Muscle of leg (tissue), 11 donors: Measurements from ENCODE around the gene CSNK1D. TPM values are rescaled to one million over a fixed set of nuclear protein-coding genes. Genes with fewer than 3 reads are reported as not detected.
"Not testable (repeated sequence)": the region's sequence is repeated elsewhere in the genome, so short reads cannot be mapped to it uniquely, and the experiment has no call there.

ENCODE experiments used
- DNase-seq: peaks from one replicate; pipeline ENCODE4 v3.0.0; 2013
- H3K27ac ChIP-seq: one replicate; pipeline ENCODE4 v1.5.1; 2013; ENCODE audit warnings: mild to moderate bottlenecking, low read length, control low read depth
- H3K27me3 ChIP-seq: one replicate; pipeline ENCODE4 v1.6.1; 2013; ENCODE audit warnings: low read length; ENCODE audit not compliant: control insufficient read depth, insufficient read depth
- H3K36me3 ChIP-seq: one replicate; pipeline ENCODE4 v1.6.1; 2013; ENCODE audit warnings: low read length; ENCODE audit not compliant: control insufficient read depth, insufficient read depth
- H3K4me1 ChIP-seq: one replicate; pipeline ENCODE4 v1.6.1; 2013; ENCODE audit warnings: low read length; ENCODE audit not compliant: control insufficient read depth, insufficient read depth
- H3K4me3 ChIP-seq: one replicate; pipeline ENCODE4 v1.5.1; 2013; ENCODE audit warnings: low read length, control low read depth
- H3K9me3 ChIP-seq: replicated peaks from 2 replicates; pipeline ENCODE4 v1.6.1; 2013; ENCODE audit warnings: low read depth, low read length; ENCODE audit not compliant: control insufficient read depth
- WGBS: methylation state at CpG from one replicate; pipeline ENCODE4 v1.1.5; 2013; ENCODE audit warnings: missing lambda C conversion rate; ENCODE audit not compliant: insufficient coverage; 5-methylcytosine and 5-hydroxymethylcytosine counted together
- polyA plus RNA-seq, 8 donors: library from polyadenylated mRNA; unstranded; fragments of 120-200 nt; gene quantifications; one replicate each; pipeline versions ENCODE4 v1.2.1 to v1.2.3, GENCODE V29; 2013; ENCODE audit warnings: inconsistent platforms in 1 of 8, low replicate concordance in 1 of 8; ENCODE audit not compliant: insufficient read length in 8 of 8, insufficient read depth in 1 of 8
- total RNA-seq: library from RNA; stranded (reverse); fragments of 120-200 nt; gene quantifications from one replicate; pipeline ENCODE4 v1.2.4, GENCODE V29; 2013

The CSNK1D gene
- total and polyA plus RNA-seq, 9 donors: 15.0 to 82.2 (median 71.8) TPM

DNA sequence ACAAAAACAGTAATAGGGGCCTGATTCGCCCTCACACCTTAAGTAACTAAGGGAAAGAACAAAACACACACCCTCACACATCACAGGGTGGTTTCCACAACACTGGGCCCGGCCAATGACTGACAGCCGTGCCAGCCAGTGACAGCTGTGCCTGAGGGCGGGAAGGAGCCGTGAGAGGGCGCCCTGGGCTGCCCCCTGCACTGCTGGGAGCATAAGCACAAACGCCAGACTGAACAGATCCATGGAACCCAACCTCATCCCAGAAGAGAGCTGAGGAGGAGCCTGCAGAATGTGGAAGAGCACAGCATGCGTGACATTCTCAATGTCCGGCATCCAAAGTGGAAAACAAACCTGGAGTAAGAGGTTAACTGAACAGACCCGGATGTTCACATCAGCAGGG is 16.0 kb downstream of the CSNK1D start:
- WGBS: 81% methylated on average over 7 of the region's 10 CpGs
- no peaks in the 10 kb centered on the region for H3K27me3 ChIP-seq
- no peak for DNase-seq
- H3K9me3 ChIP-seq: no peaks in the 10 kb centered on the region
- H3K4me1 ChIP-seq: no peaks in the 10 kb centered on the region
- no peak overlapping the region for H3K4me3 ChIP-seq
- no peak overlapping the region for H3K27ac ChIP-seq
- peaks cover 59% of the 10 kb centered on the region for H3K36me3 ChIP-seq

DNA sequence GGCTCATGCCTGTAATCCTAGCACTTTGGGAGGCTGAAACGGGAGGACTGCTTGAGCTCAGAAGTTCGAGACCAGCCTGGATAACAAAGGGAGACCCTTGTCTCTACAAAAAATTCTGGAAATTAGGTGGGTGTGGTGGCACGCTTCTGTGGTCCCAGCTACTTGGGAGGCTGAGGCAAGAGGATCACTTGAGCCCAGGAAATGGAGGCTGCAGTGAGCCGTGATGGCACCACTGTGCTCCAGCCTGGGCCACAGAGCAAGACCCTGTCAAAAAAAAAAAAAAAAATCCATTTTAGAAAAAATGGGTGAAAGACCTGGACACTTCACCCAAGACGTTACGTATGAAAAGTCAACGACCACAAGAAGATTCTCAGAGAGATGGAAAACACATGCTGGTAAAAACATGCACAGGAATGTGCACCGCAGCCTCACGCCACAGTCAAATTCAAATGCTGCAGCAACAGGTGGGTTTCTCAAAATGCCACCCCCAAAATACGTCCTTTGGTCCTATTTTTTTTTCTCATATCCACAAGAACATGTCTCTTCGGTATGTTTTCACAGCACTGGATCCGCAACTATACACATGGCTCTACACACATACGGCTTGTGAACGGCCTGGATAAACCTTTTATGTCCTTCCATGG is 17.1 kb downstream of the CSNK1D start:
- no peaks in the 10 kb centered on the region for H3K9me3 ChIP-seq
- DNase-seq: no peak
- H3K4me3 ChIP-seq: no peak overlapping the region
- no peaks in the 10 kb centered on the region for H3K4me1 ChIP-seq
- H3K36me3 ChIP-seq: peaks cover 59% of the 10 kb centered on the region
- no peak overlapping the region for H3K27ac ChIP-seq
- WGBS: 90% methylated on average over 10 of the region's 14 CpGs
- no peaks in the 10 kb centered on the region for H3K27me3 ChIP-seq

DNA sequence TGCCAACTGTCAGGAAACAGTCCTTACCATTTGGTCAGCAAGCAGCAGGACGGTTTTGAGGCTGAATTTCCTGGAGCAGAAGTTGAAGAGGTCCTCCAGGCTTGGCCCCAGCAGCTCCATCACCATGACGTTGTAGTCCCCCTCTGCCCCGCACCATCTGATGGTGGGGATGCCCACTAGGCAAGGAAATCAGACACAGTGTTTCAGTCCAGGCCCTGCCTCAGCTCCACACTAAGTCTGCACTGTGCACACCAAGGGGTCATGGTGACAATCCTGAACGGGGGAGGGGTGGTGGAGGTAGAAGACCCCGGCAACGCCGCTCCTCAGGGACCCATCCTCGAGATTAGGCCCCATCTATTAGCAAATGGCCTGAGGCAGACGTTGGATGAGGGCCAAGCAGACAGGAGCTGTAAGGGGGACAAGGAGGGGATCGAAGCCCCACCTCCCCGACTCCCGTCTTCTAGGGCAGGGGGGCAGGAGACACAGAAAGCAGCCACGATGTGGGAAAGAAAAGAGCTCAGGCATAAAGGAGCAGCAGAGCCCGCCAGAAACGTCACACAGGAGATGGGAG is 18.0 kb downstream of the CSNK1D start:
- 73% methylated on average over 14 of the region's 15 CpGs for WGBS
- Histone ChIP-seq H3K9me3 (no peaks in the 10 kb centered on the region), H3K4me1 (peaks cover 3% of the 10 kb centered on the region), H3K27ac (no peak overlapping the region), H3K36me3 (peaks cover 59% of the 10 kb centered on the region), H3K27me3 (no peaks in the 10 kb centered on the region), H3K4me3 (no peak overlapping the region)
- DNase-seq: no peak

DNA sequence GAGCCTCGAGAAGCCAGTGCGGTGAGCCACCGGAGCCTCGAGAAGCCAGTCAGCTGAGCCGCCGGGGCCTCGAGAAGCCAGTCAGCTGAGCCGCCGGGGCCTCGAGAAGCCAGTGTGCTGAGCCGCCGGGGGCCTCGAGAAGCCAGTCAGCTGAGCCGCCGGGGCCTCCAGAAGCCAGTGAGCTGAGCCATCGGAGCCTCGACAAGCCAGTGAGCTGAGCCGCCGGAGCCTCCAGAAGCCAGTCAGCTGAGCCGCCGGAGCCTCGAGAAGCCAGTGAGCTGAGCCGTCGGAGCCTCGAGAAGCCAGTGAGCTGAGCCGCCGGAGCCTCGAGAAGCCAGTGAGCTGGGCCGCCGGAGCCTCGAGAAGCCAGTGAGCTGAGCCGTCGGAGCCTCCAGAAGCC is 18.8 kb downstream of the CSNK1D start:
- DNase-seq, H3K9me3 ChIP-seq, H3K4me3 ChIP-seq, H3K27ac ChIP-seq, H3K27me3 ChIP-seq, H3K4me1 ChIP-seq: not testable (repeated sequence)
- WGBS: 98% methylated on average over 33 of the region's 33 CpGs
- H3K36me3 ChIP-seq: peaks cover 62% of the 10 kb centered on the region

DNA sequence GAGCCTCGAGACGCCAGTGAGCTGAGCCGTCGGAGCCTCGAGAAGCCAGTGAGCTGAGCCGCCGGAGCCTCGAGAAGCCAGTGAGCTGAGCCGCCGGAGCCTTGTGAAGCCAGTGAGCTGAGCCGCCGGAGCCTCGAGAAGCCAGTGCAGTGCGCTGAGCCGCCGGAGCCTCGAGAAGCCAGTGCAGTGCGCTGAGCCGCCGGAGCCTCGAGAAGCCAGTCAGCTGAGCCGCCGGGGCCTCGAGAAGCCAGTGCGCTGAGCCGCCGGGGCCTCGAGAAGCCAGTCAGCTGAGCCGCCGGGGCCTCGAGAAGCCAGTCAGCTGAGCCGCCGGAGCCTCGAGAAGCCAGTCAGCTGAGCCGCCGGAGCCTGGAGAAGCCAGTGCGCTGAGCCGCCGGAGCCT is 19.4 kb downstream of the CSNK1D start:
- H3K27me3 ChIP-seq, H3K4me3 ChIP-seq, DNase-seq, H3K9me3 ChIP-seq, H3K27ac ChIP-seq, H3K4me1 ChIP-seq: not testable (repeated sequence)
- 98% methylated on average over 36 of the region's 39 CpGs for WGBS
- H3K36me3 ChIP-seq: peaks cover 62% of the 10 kb centered on the region

DNA sequence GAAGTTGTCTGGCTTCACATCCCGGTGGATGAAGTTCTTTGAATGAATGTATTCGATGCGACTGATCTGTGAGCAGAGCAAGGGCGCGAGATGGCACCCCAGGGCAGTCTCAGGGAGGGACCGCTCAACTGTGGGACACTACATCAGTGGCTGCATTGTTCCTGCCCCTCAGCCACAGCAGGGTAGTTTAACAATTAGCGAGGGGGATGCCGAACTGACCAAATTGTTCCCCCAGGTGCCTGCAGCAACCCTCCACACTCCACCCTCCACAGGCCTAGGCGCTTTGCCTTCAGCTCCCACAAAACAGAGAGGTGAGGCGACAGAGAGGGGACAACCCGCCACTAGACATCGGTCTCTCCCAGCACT is 20.3 kb downstream of the CSNK1D start:
- DNase-seq: no peak
- 96% methylated on average over 9 of the region's 12 CpGs for WGBS
- Histone ChIP-seq H3K4me3 (no peak overlapping the region), H3K9me3 (no peaks in the 10 kb centered on the region), H3K4me1 (peaks cover 3% of the 10 kb centered on the region), H3K27ac (no peak overlapping the region), H3K27me3 (no peaks in the 10 kb centered on the region), H3K36me3 (peaks cover 72% of the 10 kb centered on the region)

DNA sequence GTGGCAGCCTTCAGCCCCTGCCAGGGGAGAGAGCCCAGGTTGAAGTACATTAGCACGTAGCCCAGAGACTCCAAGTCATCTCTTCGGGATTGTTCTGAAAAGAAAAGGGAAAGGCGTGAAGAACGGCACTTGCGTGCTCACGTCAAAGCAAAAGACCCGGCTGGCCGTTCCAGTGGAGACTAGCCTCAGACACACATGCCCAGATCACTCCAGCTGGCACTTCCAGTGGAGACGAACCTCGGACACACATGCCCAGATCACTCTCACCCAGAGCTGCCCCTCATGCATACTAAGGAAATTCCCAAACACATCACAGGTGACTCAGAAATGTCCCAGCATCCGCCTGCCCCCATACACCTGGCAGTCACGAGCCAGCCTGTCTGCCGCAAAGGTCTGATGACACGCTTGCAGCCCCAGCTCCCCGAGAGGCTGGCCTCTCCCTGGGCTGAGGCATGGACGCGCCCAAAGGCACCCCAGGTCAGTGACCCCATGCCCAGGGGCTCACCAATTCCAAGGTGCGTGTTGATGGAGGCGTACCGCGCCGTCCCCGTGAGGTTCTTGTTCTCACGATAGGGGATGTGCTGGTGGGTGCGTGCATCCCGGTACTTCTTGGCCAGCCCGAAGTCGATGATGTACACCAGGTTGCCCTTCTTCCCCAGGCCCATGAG is 20.9 kb downstream of the CSNK1D start:
- Histone ChIP-seq H3K36me3 (peaks cover 75% of the 10 kb centered on the region), H3K4me1 (peaks cover 3% of the 10 kb centered on the region), H3K9me3 (no peaks in the 10 kb centered on the region), H3K27ac (no peak overlapping the region), H3K4me3 (no peak overlapping the region), H3K27me3 (no peaks in the 10 kb centered on the region)
- no peak for DNase-seq
- WGBS: 95% methylated on average over 22 of the region's 28 CpGs

DNA sequence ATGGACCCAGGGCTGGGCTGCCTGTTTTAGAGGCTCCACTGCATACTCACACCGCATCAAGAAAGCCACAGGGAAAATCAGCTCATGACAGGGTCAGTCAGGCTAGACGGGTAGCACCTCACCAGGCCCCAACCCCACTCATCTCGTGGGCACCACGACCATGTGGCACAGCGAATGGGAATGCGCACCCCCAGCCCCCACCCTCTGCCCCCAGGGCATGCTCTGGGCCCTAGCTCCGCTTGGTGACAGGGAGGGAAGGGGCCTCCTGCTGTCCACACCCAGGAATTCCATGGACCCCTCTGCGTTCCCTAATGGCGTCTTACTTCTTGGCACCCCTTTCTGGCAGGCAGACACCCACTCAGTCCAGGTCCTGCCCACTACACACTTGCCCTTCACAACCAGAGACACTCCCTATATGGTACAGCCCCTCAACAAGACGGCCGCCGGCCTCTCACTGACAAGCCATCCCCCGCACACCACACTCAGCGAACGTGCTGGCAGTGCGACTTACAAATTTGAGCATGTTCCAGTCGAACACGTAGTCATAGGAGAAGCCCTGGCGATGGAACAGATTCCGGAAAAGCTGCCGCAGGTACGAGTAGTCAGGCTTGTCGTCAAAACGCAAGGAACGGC is 22.5 kb downstream of the CSNK1D start:
- 91% methylated on average over 20 of the region's 25 CpGs for WGBS
- Histone ChIP-seq H3K27me3 (no peaks in the 10 kb centered on the region), H3K4me3 (no peak overlapping the region), H3K4me1 (peaks cover 12% of the 10 kb centered on the region), H3K9me3 (no peaks in the 10 kb centered on the region), H3K27ac (no peak overlapping the region), H3K36me3 (peaks cover 85% of the 10 kb centered on the region)
- no peak for DNase-seq

DNA sequence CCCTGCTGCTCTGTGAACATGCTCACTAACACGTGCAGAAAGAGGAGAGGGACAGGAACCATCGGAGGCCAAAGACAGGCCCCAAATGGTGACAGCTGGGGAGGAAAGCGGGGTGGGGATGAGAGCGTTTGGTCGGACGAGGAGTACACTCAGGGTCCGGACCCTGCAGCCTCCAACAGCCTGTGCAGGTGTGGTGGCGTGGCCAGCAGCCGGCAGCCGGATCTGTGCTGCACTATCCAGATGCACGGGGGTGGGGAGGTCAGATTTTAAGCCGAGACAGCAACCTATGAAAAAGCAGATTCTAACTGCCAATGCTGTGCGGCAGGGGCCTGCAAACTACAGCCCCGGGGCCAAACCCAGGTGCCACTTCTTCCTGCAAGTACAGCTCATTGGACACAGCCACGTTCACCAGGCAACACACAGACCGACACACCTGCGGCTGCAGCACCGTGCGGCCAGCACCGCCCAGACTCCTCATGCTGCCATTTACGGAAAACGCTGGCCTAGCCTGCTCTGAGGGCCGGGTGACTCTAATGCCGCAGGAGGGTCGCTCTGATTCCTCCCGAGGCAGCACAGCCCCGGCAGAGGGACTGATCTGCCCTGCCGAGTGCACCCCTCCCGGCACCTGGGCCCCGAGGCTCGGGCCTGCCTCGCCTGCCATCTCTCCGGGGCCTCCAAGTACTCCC is 23.5 kb downstream of the CSNK1D start:
- no peak for DNase-seq
- Histone ChIP-seq H3K27me3 (no peaks in the 10 kb centered on the region), H3K27ac (no peak overlapping the region), H3K36me3 (peaks cover 86% of the 10 kb centered on the region), H3K4me3 (no peak overlapping the region), H3K4me1 (peaks cover 12% of the 10 kb centered on the region), H3K9me3 (no peaks in the 10 kb centered on the region)
- 82% methylated on average over 27 of the region's 33 CpGs for WGBS
